ENCODE results near the gene KIF26B.
"Not testable (repeated sequence)": the region's sequence is repeated elsewhere in the genome, so short reads cannot be mapped to it uniquely, and the experiment has no call there.

The KIF26B gene

GRCh38 chr1:245693941-245694752 lies 539.4 kb downstream of the KIF26B start:
- no peaks in the 10 kb centered on the region for H4K20me1 ChIP-seq (ENCODE audit: insufficient read depth, low read length)
- no peaks in the 10 kb centered on the region for H3F3A ChIP-seq (ENCODE audit: insufficient read depth, low read length)
- H2AFZ ChIP-seq (ENCODE audit: low read length), result no peak overlapping the region
- H3K4me2 ChIP-seq (ENCODE audit: low read depth, low read length), result no peak overlapping the region
- no peaks in the 10 kb centered on the region for H3K36me3 ChIP-seq (replicated peaks; ENCODE audit: insufficient read depth, low read length)
- no peak overlapping the region for H3K4me3 ChIP-seq (ENCODE audit: low read length)
- no peaks in the 10 kb centered on the region for H3K9me3 ChIP-seq (replicated peaks; ENCODE audit: insufficient read depth, low read length)
- H3K79me2 ChIP-seq (ENCODE audit: low read length), result no peaks in the 10 kb centered on the region
- TF ChIP-seq EZH2 (optimal IDR thresholded peaks at IDR 0.05; ENCODE audit: low read depth, low read length) (no peak), EZH2phosphoT487 (IDR thresholded peaks at IDR 0.05; ENCODE audit: low read length) (no peak), CTCF (IDR thresholded peaks at IDR 0.05; ENCODE audit: low read length) (no peak)
- no peaks in the 10 kb centered on the region for H3K9me2 ChIP-seq (replicated peaks; ENCODE audit: insufficient read depth, low read length)
- H3K9ac ChIP-seq (ENCODE audit: low read length), result no peak overlapping the region
- H3K27me3 ChIP-seq (replicated peaks; ENCODE audit: insufficient read depth, low read length), result no peaks in the 10 kb centered on the region
- DNase-seq, result no peak
- H3K4me1 ChIP-seq (ENCODE audit: low read length), result no peaks in the 10 kb centered on the region
- H3K27ac ChIP-seq (ENCODE audit: low read length), result no peak overlapping the region

- H3K27ac ChIP-seq (ENCODE audit: low read length), result no peak overlapping the region
- no peaks in the 10 kb centered on the region for H4K20me1 ChIP-seq (ENCODE audit: insufficient read depth, low read length)
- H3F3A ChIP-seq (ENCODE audit: insufficient read depth, low read length), result no peaks in the 10 kb centered on the region
- DNase-seq, result no peak
- H3K79me2 ChIP-seq (ENCODE audit: low read length), result no peaks in the 10 kb centered on the region
- TF ChIP-seq CTCF (IDR thresholded peaks at IDR 0.05; ENCODE audit: low read length), result no peak
- no peaks in the 10 kb centered on the region for H3K27me3 ChIP-seq (replicated peaks; ENCODE audit: insufficient read depth, low read length)
- H3K4me3 ChIP-seq (ENCODE audit: low read length), result no peak overlapping the region
- no peaks in the 10 kb centered on the region for H3K9me3 ChIP-seq (replicated peaks; ENCODE audit: insufficient read depth, low read length)
- H3K9me2 ChIP-seq (replicated peaks; ENCODE audit: insufficient read depth, low read length), result no peaks in the 10 kb centered on the region
- no peaks in the 10 kb centered on the region for H3K4me1 ChIP-seq (ENCODE audit: low read length)
- H2AFZ ChIP-seq (ENCODE audit: low read length), result no peak overlapping the region
- no peak overlapping the region for H3K4me2 ChIP-seq (ENCODE audit: low read depth, low read length)
- H3K9ac ChIP-seq (ENCODE audit: low read length), result no peak overlapping the region
- no peaks in the 10 kb centered on the region for H3K36me3 ChIP-seq (replicated peaks; ENCODE audit: insufficient read depth, low read length)
Observed at GRCh38 chr1:245694753-245695195, 540.0 kb downstream of the KIF26B start.

- no peaks in the 10 kb centered on the region for H3K27me3 ChIP-seq (replicated peaks; ENCODE audit: insufficient read depth, low read length)
- no peaks in the 10 kb centered on the region for H3K9me2 ChIP-seq (replicated peaks; ENCODE audit: insufficient read depth, low read length)
- no peaks in the 10 kb centered on the region for H3K79me2 ChIP-seq (ENCODE audit: low read length)
- no peak overlapping the region for H3K27ac ChIP-seq (ENCODE audit: low read length)
- TF ChIP-seq EZH2phosphoT487 (IDR thresholded peaks at IDR 0.05; ENCODE audit: low read length), result no peak
- no peak for TF ChIP-seq CTCF (IDR thresholded peaks at IDR 0.05; ENCODE audit: low read length)
- no peak for TF ChIP-seq EZH2 (optimal IDR thresholded peaks at IDR 0.05; ENCODE audit: low read depth, low read length)
- no peaks in the 10 kb centered on the region for H3K36me3 ChIP-seq (replicated peaks; ENCODE audit: insufficient read depth, low read length)
- H2AFZ ChIP-seq (ENCODE audit: low read length), result no peak overlapping the region
- H3K9ac ChIP-seq (ENCODE audit: low read length), result no peak overlapping the region
- no peaks in the 10 kb centered on the region for H3K4me1 ChIP-seq (ENCODE audit: low read length)
- no peaks in the 10 kb centered on the region for H3K9me3 ChIP-seq (replicated peaks; ENCODE audit: insufficient read depth, low read length)
- no peak for DNase-seq
- no peaks in the 10 kb centered on the region for H3F3A ChIP-seq (ENCODE audit: insufficient read depth, low read length)
- H3K4me3 ChIP-seq (ENCODE audit: low read length), result no peak overlapping the region
- no peaks in the 10 kb centered on the region for H4K20me1 ChIP-seq (ENCODE audit: insufficient read depth, low read length)
- no peak overlapping the region for H3K4me2 ChIP-seq (ENCODE audit: low read depth, low read length)
Observed at GRCh38 chr1:245695211-245695610, 540.4 kb downstream of the KIF26B start.

- not testable (repeated sequence) for H3K4me1 ChIP-seq (ENCODE audit: low read length); H3K36me3 ChIP-seq (replicated peaks; ENCODE audit: insufficient read depth, low read length); H2AFZ ChIP-seq (ENCODE audit: low read length)
Observed at GRCh38 chr1:245695701-245696100, 540.9 kb downstream of the KIF26B start.

More at GRCh38 chr1:245695701-245696100, 540.9 kb downstream of the KIF26B start:
- H4K20me1 ChIP-seq (ENCODE audit: insufficient read depth, low read length); H3K9ac ChIP-seq (ENCODE audit: low read length); H3K4me3 ChIP-seq (ENCODE audit: low read length); H3K9me2 ChIP-seq (replicated peaks; ENCODE audit: insufficient read depth, low read length); H3K79me2 ChIP-seq (ENCODE audit: low read length); DNase-seq; H3K27me3 ChIP-seq (replicated peaks; ENCODE audit: insufficient read depth, low read length); H3F3A ChIP-seq (ENCODE audit: insufficient read depth, low read length); H3K4me2 ChIP-seq (ENCODE audit: low read depth, low read length); H3K27ac ChIP-seq (ENCODE audit: low read length); H3K9me3 ChIP-seq (replicated peaks; ENCODE audit: insufficient read depth, low read length): not testable (repeated sequence)

All from MM.1S (cell line).